Measurements from ENCODE around the gene PTCD3.

Gene PTCD3

GRCh38 chr2:86135653-86136052 lies 29.6 kb downstream of the PTCD3 start:
- no peak for TF ChIP-seq CTCF (conservative IDR thresholded peaks at IDR 0.05; ENCODE audit: low read length)
- H3K4me3 ChIP-seq (ENCODE audit: low read length), result no peak overlapping the region
- no peak for DNase-seq (ENCODE audit: low read depth)

GRCh38 chr2:86136141-86136540 lies 30.1 kb downstream of the PTCD3 start:
- TF ChIP-seq CTCF (conservative IDR thresholded peaks at IDR 0.05; ENCODE audit: low read length), result no peak
- no peak for DNase-seq (ENCODE audit: low read depth)
- no peak overlapping the region for H3K4me3 ChIP-seq (ENCODE audit: low read length)

DNA sequence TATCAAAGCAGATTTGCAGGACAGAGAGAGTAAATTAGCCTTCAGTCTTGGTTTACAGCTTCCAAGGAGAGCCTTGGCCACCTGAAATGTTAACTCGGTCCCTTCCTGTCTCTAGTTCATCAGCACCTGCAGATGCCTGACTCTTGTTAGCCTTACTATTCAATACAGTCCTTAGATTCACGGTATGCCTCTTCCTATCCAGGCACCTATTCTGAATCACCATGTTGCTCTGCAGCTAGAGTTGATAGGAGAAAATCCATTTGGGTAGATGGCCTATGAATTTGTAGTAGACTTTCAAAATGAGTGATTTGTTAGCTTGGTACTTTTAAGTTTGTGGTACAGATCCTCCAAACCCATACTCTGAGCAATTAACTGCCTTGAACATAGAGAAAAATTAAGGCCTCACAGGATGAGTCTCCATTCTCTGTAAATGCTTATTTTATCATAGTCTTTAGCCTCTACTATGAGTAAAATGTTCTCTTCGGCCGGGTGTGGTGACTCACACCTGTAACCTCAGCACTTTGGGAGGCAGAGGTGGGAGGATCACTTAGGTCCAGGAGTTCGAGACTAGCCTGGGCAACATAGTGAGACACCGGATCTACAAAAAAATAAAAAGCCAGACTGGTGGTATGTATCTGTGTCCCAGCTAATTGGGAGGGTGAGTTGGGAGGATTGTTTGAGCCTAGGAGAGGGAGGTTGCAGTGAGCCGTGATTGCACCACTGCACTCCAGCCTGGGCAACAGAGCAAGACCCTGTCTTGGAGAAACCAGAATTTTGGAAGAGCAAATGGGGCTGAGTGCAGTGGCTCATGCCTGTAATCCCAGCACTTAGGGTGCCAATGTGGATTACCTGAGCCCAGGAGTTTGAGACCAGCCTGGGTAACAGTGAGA lies 32.9 kb downstream of the PTCD3 start:
- no peak overlapping the region for H3K4me3 ChIP-seq (ENCODE audit: low read length)
- no peak for TF ChIP-seq CTCF (conservative IDR thresholded peaks at IDR 0.05; ENCODE audit: low read length)
- no peak for DNase-seq (ENCODE audit: low read depth)

DNA sequence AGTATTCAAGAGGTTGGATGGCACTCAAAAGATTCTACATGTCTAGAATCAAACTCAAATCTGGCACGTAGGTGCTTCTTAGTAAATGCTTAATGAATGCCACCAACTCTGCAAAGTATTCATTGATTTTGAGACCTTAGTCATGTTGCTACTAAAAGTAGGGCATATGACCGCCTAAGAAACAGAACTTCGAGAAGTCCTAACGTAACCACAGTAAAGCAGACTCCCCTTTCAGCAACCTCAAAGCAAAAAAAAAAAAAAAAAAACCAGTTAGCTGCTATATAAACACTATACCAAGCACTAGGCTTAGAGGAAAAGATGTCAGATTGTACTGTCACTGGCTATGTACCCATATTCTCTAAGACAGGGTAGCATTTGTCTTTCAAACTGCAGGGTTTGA lies 33.9 kb downstream of the PTCD3 start:
- no peak for DNase-seq (ENCODE audit: low read depth)
- no peak overlapping the region for H3K4me3 ChIP-seq (ENCODE audit: low read length)
- no peak for TF ChIP-seq CTCF (conservative IDR thresholded peaks at IDR 0.05; ENCODE audit: low read length)

DNA sequence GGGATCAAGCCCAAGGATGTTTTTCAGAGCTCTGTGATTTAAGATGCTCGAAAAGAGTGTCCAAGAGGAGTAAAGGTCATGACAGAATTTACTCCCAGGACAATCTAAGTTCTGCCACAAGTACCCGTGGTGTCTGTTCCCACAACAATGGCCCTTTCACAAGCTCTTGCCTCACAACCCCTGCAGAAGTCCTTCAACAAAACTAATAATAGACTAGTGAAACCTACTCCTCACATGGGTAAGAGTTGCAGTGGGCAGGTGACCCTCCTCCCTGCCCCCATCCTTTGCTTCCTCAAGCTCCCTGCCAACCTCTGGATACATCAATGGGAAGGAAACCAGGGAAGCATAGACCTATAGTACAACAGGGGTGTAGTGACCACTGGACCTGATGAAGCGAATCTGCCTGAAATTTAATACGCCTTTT lies 34.9 kb downstream of the PTCD3 start:
- no peak overlapping the region for H3K4me3 ChIP-seq (ENCODE audit: low read length)
- no peak for TF ChIP-seq CTCF (conservative IDR thresholded peaks at IDR 0.05; ENCODE audit: low read length)
- peak; percentile 4 for DNase-seq (ENCODE audit: low read depth)

- no peak for DNase-seq (ENCODE audit: low read depth)
- H3K4me3 ChIP-seq (ENCODE audit: low read length), result no peak overlapping the region
- no peak for TF ChIP-seq CTCF (conservative IDR thresholded peaks at IDR 0.05; ENCODE audit: low read length)
Observed at GRCh38 chr2:86142436-86143257, 36.6 kb downstream of the PTCD3 start.

Data from AG10803 (cell line).